ENCODE data around the gene NDUFB2. TPM values are rescaled to one million over a fixed set of nuclear protein-coding genes. Genes with fewer than 3 reads are reported as not detected.

The NDUFB2 gene
- 338 to 495 TPM (median 379 TPM) in 3 replicates for polyA plus RNA-seq
- 63.9 TPM for polyA plus RNA-seq (2011; ENCODE audit: low read depth)
- 236 and 305 TPM in 2 replicates for polyA plus RNA-seq (2011; cell fraction: cytosol; rRNA removed)
- polyA plus RNA-seq (2011; cell fraction: nucleus; rRNA removed): 101 and 194 TPM in 2 replicates
- 209 and 336 TPM in 2 replicates for polyA plus RNA-seq (2012; ENCODE audit: low replicate concordance)
- 52.8 to 96.1 TPM (median 58.3 TPM) in 3 replicates for polyA minus RNA-seq
- polyA minus RNA-seq (2011; cell fraction: cytosol; rRNA and poly(A)+ RNA removed): 112 TPM
- 14.7 and 17.1 TPM in 2 replicates for polyA minus RNA-seq (2011; cell fraction: nucleus; rRNA and poly(A)+ RNA removed)

GRCh38 chr7:140696680-140697446 is at the start of gene NDUFB2:
NDUFB2 (plus strand) TSS chr7:140696708; CDS start chr7:140696745, 37 bp downstream.
- Histone ChIP-seq H4K20me1 (ENCODE audit: control insufficient read depth, extremely low read depth, insufficient read depth, low read length) (no peaks in the 10 kb centered on the region), H3K27me3 (ENCODE audit: control insufficient read depth, extremely low read depth, insufficient read depth, low read length) (no peaks in the 10 kb centered on the region), H3K79me2 (ENCODE audit: control insufficient read depth, insufficient read depth, low read length) (peaks cover 48% of the 10 kb centered on the region), H3K4me3 (ENCODE audit: control insufficient read depth in 2 of 3, extremely low read depth in 1 of 3, insufficient read depth in 2 of 3, low read depth in 1 of 3, low read length in 3 of 3) (peak within 1 kb of the TSS; percentile 67 to 90 (median 86)), H3K27ac (ENCODE audit: control insufficient read depth, insufficient read depth, low read length) (peak within 1 kb of the TSS; percentile 86), H3K9me3 (ENCODE audit: control insufficient read depth, low read depth, low read length) (no peaks in the 10 kb centered on the region), H3K4me1 (ENCODE audit: control insufficient read depth, extremely low read depth, insufficient read depth, low read length) (peaks cover 13% of the 10 kb centered on the region), H3K4me2 (ENCODE audit: control insufficient read depth, extremely low read depth, insufficient read depth, low read depth, low read length) (peak within 1 kb of the TSS; percentile 96), H3K9ac (ENCODE audit: control insufficient read depth, extremely low read depth, insufficient read depth, low read length) (peak within 1 kb of the TSS; percentile 90), H2AFZ (ENCODE audit: control insufficient read depth, low read length) (peak within 1 kb of the TSS; percentile 99), H3K9me1 (ENCODE audit: control insufficient read depth, extremely low read depth, insufficient read depth, low read length) (no peaks in the 10 kb centered on the region), H3K36me3 (ENCODE audit: control insufficient read depth in 2 of 2, extremely low read depth in 1 of 2, insufficient read depth in 2 of 2, low read length in 2 of 2) (peaks cover 0 to 1% of the 10 kb centered on the region in 2 experiments)
- dilution Hi-C loops (cut with MboI; ENCODE audit: extremely low pct_ligation_motif_present, low sequenced_read_pairs): no loop called here
- TF ChIP-seq CTCF (optimal IDR thresholded peaks at IDR 0.05 in 1 of 3, IDR thresholded peaks at IDR 0.05 in 1 of 3, conservative IDR thresholded peaks at IDR 0.05 in 1 of 3; ENCODE audit: extremely low read depth in 1 of 3, insufficient read depth in 2 of 3, low read length in 3 of 3) (no peak), EZH2 (IDR thresholded peaks at IDR 0.05; ENCODE audit: low read length) (no peak)
- DNase-seq (ENCODE audit: low read depth, low spot score) (peak; percentile 17), FAIRE-seq (no peak)

- H3K9me3 ChIP-seq (ENCODE audit: control insufficient read depth, low read depth, low read length): no peaks in the 10 kb centered on the region
- H3K4me1 ChIP-seq (ENCODE audit: control insufficient read depth, extremely low read depth, insufficient read depth, low read length): peaks cover 16% of the 10 kb centered on the region
- DNase-seq (ENCODE audit: low read depth, low spot score) (no peak), FAIRE-seq (no peak)
- H3K79me2 ChIP-seq (ENCODE audit: control insufficient read depth, insufficient read depth, low read length): no peaks in the 10 kb centered on the region
- H3K27ac ChIP-seq (ENCODE audit: control insufficient read depth, insufficient read depth, low read length): no peak overlapping the region
- dilution Hi-C loops (cut with MboI; ENCODE audit: extremely low pct_ligation_motif_present, low sequenced_read_pairs): no loop called here
- no peaks in the 10 kb centered on the region for H3K27me3 ChIP-seq (ENCODE audit: control insufficient read depth, extremely low read depth, insufficient read depth, low read length)
- H2AFZ ChIP-seq (ENCODE audit: control insufficient read depth, low read length): peak overlapping the region; percentile 56
- no peaks in the 10 kb centered on the region for H3K36me3 ChIP-seq (ENCODE audit: control insufficient read depth in 2 of 2, extremely low read depth in 1 of 2, insufficient read depth in 2 of 2, low read length in 2 of 2)
- H3K4me3 ChIP-seq (ENCODE audit: control insufficient read depth in 2 of 3, extremely low read depth in 1 of 3, insufficient read depth in 2 of 3, low read depth in 1 of 3, low read length in 3 of 3): no peak overlapping the region
- TF ChIP-seq EZH2 (IDR thresholded peaks at IDR 0.05; ENCODE audit: low read length) (no peak), CTCF (optimal IDR thresholded peaks at IDR 0.05 in 1 of 3, IDR thresholded peaks at IDR 0.05 in 1 of 3, conservative IDR thresholded peaks at IDR 0.05 in 1 of 3; ENCODE audit: extremely low read depth in 1 of 3, insufficient read depth in 2 of 3, low read length in 3 of 3) (peak; percentile 59 to 70 (median 66))
- H3K9me1 ChIP-seq (ENCODE audit: control insufficient read depth, extremely low read depth, insufficient read depth, low read length): no peaks in the 10 kb centered on the region
- H3K4me2 ChIP-seq (ENCODE audit: control insufficient read depth, extremely low read depth, insufficient read depth, low read depth, low read length): no peak overlapping the region
- H3K9ac ChIP-seq (ENCODE audit: control insufficient read depth, extremely low read depth, insufficient read depth, low read length): no peak overlapping the region
- no peaks in the 10 kb centered on the region for H4K20me1 ChIP-seq (ENCODE audit: control insufficient read depth, extremely low read depth, insufficient read depth, low read length)
These were observed 49.4 kb upstream of the NDUFB2 start for GRCh38 chr7:140646931-140647647.

Measured in keratinocyte (primary cell).